ENCODE measurements around the gene PAK2.
"Not testable (repeated sequence)": the region's sequence is repeated elsewhere in the genome, so short reads cannot be mapped to it uniquely, and the experiment has no call there.

Gene PAK2

DNA sequence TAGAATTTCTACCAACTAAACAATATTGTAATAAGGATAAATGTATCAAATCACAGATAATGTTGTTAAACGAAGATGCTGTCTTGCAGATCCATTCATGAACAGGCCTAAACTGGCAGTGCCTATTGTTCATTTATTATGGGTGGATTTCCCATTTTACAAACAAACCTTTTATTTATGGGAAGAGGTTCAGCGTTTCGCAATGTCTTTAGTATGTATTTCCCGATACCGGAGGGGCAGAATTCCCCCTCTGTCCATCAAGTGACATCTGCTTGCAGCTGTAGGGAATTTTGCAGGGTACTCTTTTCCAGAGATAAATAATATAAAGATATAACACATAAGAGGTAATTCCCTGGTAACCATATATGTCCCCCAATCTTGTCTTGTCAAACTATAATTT, 33.3 kb upstream of the PAK2 start:
- Histone ChIP-seq H3K27ac (ENCODE audit: low read depth in 2 of 2, low read length in 2 of 2) (no peak overlapping the region), H3K9ac (ENCODE audit: low read depth in 1 of 2, low read length in 2 of 2) (no peak overlapping the region), H3K9me3 (ENCODE audit: control insufficient read depth in 2 of 2, low read length in 2 of 2) (no peaks in the 10 kb centered on the region), H3K4me3 (ENCODE audit: low read length in 2 of 2) (no peak overlapping the region), H3K27me3 (ENCODE audit: control insufficient read depth in 2 of 2, insufficient read depth in 2 of 2, low read length in 2 of 2) (no peaks in the 10 kb centered on the region), H3K36me3 (ENCODE audit: control insufficient read depth in 2 of 2, insufficient read depth in 2 of 2, low read length in 2 of 2) (no peaks in the 10 kb centered on the region), H3K4me1 (ENCODE audit: control insufficient read depth in 2 of 2, insufficient read depth in 2 of 2, low read length in 2 of 2) (peaks cover 1 to 2% of the 10 kb centered on the region in 2 donors)

DNA sequence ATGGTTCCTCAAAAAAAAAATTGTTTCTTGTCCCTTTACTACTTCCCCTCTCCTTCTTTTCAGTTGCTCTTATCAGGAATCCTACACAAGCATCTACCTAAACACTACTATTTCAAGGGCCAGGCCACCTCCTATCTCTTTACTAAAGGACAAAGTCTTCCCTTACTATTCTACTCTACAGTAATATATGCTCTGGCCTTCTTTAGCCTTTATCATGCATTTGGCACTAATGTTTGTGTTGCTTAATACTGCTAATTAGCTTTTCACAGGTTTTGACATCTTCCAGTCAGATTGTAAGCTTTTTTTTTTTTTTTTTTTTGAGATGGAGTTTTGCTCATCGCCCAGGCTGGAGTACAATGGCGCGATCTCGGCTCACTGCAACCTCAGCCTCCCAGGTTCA, 32.9 kb upstream of the PAK2 start:
- no peaks in the 10 kb centered on the region for H3K27me3 ChIP-seq (ENCODE audit: control insufficient read depth in 2 of 2, insufficient read depth in 2 of 2, low read length in 2 of 2)
- H3K36me3 ChIP-seq (ENCODE audit: control insufficient read depth in 2 of 2, insufficient read depth in 2 of 2, low read length in 2 of 2): no peaks in the 10 kb centered on the region
- peaks cover 5 to 6% of the 10 kb centered on the region in 2 donors for H3K4me1 ChIP-seq (ENCODE audit: control insufficient read depth in 2 of 2, insufficient read depth in 2 of 2, low read length in 2 of 2)
- no peak overlapping the region for H3K27ac ChIP-seq (ENCODE audit: low read depth in 2 of 2, low read length in 2 of 2)
- no peak overlapping the region for H3K4me3 ChIP-seq (ENCODE audit: low read length in 2 of 2)
- H3K9me3 ChIP-seq (ENCODE audit: control insufficient read depth in 2 of 2, low read length in 2 of 2): no peaks in the 10 kb centered on the region
- no peak overlapping the region for H3K9ac ChIP-seq (ENCODE audit: low read depth in 1 of 2, low read length in 2 of 2)

DNA sequence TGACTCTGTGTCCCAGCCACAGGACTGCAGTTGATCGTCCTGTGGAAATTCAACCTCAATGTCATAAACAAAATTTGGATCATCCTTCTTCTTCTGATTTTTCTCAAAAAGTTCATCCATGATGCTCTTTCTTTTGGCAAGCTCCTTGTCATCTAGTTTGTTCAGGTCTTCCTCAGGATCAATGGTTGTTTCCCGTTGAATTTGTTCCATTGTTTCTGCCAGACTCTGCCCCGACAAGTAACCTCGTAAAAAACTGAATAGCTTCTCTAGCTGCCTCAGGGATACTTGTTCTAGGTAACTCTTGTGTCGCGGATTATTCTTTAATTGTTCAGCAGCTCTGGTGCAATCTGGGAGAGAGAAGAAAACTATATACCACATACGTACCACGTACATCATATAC, 32.1 kb upstream of the PAK2 start:
- Histone ChIP-seq H3K27me3 (ENCODE audit: control insufficient read depth in 2 of 2, insufficient read depth in 2 of 2, low read length in 2 of 2) (no peaks in the 10 kb centered on the region), H3K9me3 (ENCODE audit: control insufficient read depth in 2 of 2, low read length in 2 of 2) (no peaks in the 10 kb centered on the region)

DNA sequence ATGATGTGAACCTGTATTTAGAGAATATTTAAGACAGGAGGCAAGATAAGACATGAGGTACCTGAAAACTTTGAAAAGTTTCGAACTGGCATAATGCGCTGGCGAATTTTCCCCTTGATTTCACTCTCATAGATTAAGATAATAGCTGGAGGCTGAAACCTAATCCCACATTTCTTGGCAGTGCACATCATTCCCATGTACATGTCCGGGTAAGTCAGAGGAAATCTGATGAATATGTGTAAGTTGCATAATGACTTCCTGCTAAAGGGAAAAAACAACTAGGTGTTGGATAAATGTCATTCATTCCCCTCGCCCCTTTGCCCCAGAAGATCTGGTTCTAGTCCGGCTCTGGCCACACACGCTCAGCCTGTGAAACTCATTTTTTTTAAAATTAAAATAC, 31.2 kb upstream of the PAK2 start:
- Histone ChIP-seq H3K27me3 (ENCODE audit: control insufficient read depth in 2 of 2, insufficient read depth in 2 of 2, low read length in 2 of 2) (no peaks in the 10 kb centered on the region), H3K27ac (ENCODE audit: low read depth in 2 of 2, low read length in 2 of 2) (no peak overlapping the region), H3K4me1 (ENCODE audit: control insufficient read depth in 2 of 2, insufficient read depth in 2 of 2, low read length in 2 of 2) (peaks cover 6 to 10% of the 10 kb centered on the region in 2 donors), H3K4me3 (ENCODE audit: low read length in 2 of 2) (no peak overlapping the region), H3K9me3 (ENCODE audit: control insufficient read depth in 2 of 2, low read length in 2 of 2) (no peaks in the 10 kb centered on the region), H3K36me3 (ENCODE audit: control insufficient read depth in 2 of 2, insufficient read depth in 2 of 2, low read length in 2 of 2) (no peaks in the 10 kb centered on the region), H3K9ac (ENCODE audit: low read depth in 1 of 2, low read length in 2 of 2) (no peak overlapping the region)

More for the DNA sequence above, 32.1 kb upstream of the PAK2 start:
- Histone ChIP-seq H3K36me3 (ENCODE audit: control insufficient read depth in 2 of 2, insufficient read depth in 2 of 2, low read length in 2 of 2) (no peaks in the 10 kb centered on the region), H3K4me3 (ENCODE audit: low read length in 2 of 2) (no peak overlapping the region), H3K9ac (ENCODE audit: low read depth in 1 of 2, low read length in 2 of 2) (no peak overlapping the region), H3K4me1 (ENCODE audit: control insufficient read depth in 2 of 2, insufficient read depth in 2 of 2, low read length in 2 of 2) (peaks cover 6 to 7% of the 10 kb centered on the region in 2 donors), H3K27ac (ENCODE audit: low read depth in 2 of 2, low read length in 2 of 2) (no peak overlapping the region)

DNA sequence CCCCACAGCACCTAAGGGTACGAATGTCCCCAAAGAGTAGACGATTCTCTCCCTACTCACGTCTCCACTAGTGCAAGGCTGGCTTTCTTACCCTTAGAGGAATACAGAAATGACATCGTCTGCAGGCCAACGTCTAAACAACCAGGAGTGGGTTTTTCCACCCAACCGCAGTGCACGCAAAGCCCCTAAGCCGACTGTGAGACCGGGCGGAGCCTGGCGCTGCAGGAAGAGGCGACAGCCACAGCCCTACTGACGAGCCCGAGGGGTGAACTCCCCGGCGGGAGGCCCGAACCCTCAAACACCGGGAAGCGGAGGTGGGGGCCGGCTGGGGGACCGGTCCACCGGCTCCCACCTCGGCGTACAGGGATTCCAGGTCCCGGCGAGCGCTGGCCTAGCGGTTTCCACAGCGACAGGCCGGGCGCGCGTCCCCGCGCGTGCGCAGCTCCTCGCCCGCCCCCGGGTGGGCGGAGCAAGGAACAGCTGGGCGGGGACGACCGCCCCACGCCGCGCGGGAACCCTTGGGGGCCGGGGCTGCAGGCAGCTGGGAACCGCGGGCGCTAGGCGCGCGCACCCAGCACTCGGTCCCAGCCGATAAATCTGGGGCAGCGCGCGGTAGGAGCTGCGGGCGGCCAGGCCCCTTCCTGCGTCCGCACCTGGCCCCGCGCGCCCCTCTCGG, 27.7 kb upstream of the PAK2 start, which contains the start of the genes CEP19 and PIGX:
Gene CEP19, minus strand, starts transcription at position 413 of the 676 bp plus-strand sequence. CDS start 3,593 bp downstream, outside the sequence.
Gene PIGX, plus strand, starts transcription at position 540 of the 676 bp plus-strand sequence.
- no peaks in the 10 kb centered on the region for H3K27me3 ChIP-seq (ENCODE audit: control insufficient read depth in 2 of 2, insufficient read depth in 2 of 2, low read length in 2 of 2)
- no peaks in the 10 kb centered on the region for H3K9me3 ChIP-seq (ENCODE audit: control insufficient read depth in 2 of 2, low read length in 2 of 2)
- peak within 1 kb of the TSS; percentile 78 to 93 for H3K4me3 ChIP-seq (ENCODE audit: low read length in 2 of 2)
- H3K27ac ChIP-seq (ENCODE audit: low read depth in 2 of 2, low read length in 2 of 2): peak within 1 kb of the TSS; percentile 85 to 90
- peaks cover 6 to 10% of the 10 kb centered on the region in 2 donors for H3K4me1 ChIP-seq (ENCODE audit: control insufficient read depth in 2 of 2, insufficient read depth in 2 of 2, low read length in 2 of 2)
- no peaks in the 10 kb centered on the region for H3K36me3 ChIP-seq (ENCODE audit: control insufficient read depth in 2 of 2, insufficient read depth in 2 of 2, low read length in 2 of 2)
- peak within 1 kb of the TSS; percentile 83 to 85 for H3K9ac ChIP-seq (ENCODE audit: low read depth in 1 of 2, low read length in 2 of 2)

DNA sequence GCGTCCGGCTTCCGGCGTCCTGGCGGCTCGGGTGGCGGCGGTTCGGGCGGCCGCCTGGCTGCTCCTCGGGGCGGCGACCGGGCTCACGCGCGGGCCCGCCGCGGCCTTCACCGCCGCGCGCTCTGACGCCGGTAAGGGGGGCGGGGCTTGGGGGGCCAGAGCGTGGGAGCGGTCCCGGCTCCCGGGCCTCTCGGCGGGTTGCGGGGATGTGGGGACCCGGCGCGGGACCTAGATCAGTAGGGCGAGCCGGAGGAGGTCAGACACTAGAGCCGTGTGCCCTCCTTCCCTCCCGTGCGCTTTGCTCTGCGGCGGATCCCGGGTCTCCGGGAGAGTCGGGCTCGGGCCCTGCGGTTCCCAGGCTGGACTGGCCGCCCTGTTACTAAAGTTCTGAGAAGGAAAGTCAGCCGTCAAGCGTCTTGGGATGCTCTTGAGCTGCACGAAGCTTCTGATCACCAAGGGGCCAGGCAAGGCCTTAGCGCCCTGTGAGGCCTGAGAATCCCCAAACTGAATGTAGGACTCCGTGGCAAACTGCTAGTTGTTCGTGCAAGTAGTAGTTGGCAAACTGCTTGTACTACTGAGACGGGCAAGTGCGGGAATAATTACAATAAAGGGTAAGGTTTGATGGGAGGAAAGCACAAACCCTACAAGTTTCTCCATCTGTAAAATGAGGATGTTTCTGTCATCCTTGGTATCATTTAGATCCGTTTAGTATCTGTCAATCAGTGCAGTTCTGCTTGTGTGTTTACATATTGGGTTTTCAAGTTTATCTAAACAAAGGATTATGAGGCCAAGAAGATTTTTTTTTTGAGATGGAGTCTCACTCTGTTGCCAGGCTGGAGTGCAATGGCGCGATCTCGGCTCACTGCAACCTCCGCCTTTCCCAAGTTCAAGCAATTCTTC, 26.9 kb upstream of the PAK2 start:
- Histone ChIP-seq H3K27me3 (ENCODE audit: control insufficient read depth in 2 of 2, insufficient read depth in 2 of 2, low read length in 2 of 2) (no peaks in the 10 kb centered on the region), H3K9me3 (ENCODE audit: control insufficient read depth in 2 of 2, low read length in 2 of 2) (no peaks in the 10 kb centered on the region), H3K4me3 (ENCODE audit: low read length in 2 of 2) (peak overlapping the region; percentile 78 to 93), H3K36me3 (ENCODE audit: control insufficient read depth in 2 of 2, insufficient read depth in 2 of 2, low read length in 2 of 2) (no peaks in the 10 kb centered on the region), H3K27ac (ENCODE audit: low read depth in 2 of 2, low read length in 2 of 2) (peak overlapping the region; percentile 85 to 90), H3K9ac (ENCODE audit: low read depth in 1 of 2, low read length in 2 of 2) (peak overlapping the region; percentile 83 to 85), H3K4me1 (ENCODE audit: control insufficient read depth in 2 of 2, insufficient read depth in 2 of 2, low read length in 2 of 2) (peaks cover 6 to 10% of the 10 kb centered on the region in 2 donors)

DNA sequence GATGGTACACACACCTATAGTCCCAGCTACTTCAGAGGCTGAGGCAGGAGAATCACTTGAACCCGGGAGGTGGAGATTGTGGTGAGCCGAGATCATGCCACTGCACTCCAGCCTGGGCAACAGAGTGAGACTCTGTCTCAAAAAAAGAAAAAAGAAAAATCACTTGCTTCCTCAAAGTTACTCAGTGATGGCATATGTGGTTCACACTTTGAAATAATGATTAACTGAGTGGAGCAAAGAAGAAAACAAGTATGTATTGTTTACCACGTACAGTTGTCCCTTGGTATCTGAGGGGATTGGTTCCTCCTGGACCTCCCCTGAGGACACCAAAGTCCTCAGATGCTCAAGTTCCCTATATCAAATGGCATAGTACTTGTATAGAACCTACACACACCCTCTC, 22.5 kb upstream of the PAK2 start:
- H3K4me3 ChIP-seq (ENCODE audit: low read length in 2 of 2); H3K27me3 ChIP-seq (ENCODE audit: control insufficient read depth in 2 of 2, insufficient read depth in 2 of 2, low read length in 2 of 2); H3K9me3 ChIP-seq (ENCODE audit: control insufficient read depth in 2 of 2, low read length in 2 of 2); H3K4me1 ChIP-seq (ENCODE audit: control insufficient read depth in 2 of 2, insufficient read depth in 2 of 2, low read length in 2 of 2); H3K27ac ChIP-seq (ENCODE audit: low read depth in 2 of 2, low read length in 2 of 2); H3K9ac ChIP-seq (ENCODE audit: low read depth in 1 of 2, low read length in 2 of 2); H3K36me3 ChIP-seq (ENCODE audit: control insufficient read depth in 2 of 2, insufficient read depth in 2 of 2, low read length in 2 of 2): not testable (repeated sequence)

DNA sequence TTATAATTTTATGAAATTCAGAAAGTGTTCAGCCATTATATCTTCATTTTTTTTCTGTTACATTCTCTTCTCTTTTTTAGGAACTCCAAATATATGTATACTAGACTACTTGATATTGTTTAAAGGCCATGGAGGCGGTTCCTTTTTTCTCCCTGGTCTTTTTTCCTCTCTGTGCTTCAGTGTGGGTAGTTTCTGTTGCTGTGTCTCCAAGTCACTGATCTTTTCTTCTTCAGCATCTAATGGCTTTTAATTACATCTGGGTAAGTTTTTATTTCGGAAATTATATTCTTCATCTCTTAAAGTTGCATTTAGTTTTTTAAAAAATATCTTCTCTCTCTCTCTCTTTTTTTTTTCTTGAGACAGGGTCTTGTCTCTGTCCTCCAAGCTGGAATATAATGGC, 18.6 kb upstream of the PAK2 start:
- H3K9ac ChIP-seq (ENCODE audit: low read depth in 1 of 2, low read length in 2 of 2): no peak overlapping the region
- H3K27me3 ChIP-seq (ENCODE audit: control insufficient read depth in 2 of 2, insufficient read depth in 2 of 2, low read length in 2 of 2): no peaks in the 10 kb centered on the region
- H3K4me3 ChIP-seq (ENCODE audit: low read length in 2 of 2): no peak overlapping the region
- H3K9me3 ChIP-seq (ENCODE audit: control insufficient read depth in 2 of 2, low read length in 2 of 2): no peaks in the 10 kb centered on the region
- H3K36me3 ChIP-seq (ENCODE audit: control insufficient read depth in 2 of 2, insufficient read depth in 2 of 2, low read length in 2 of 2): peaks cover 0 to 2% of the 10 kb centered on the region in 2 donors
- H3K4me1 ChIP-seq (ENCODE audit: control insufficient read depth in 2 of 2, insufficient read depth in 2 of 2, low read length in 2 of 2): no peaks in the 10 kb centered on the region
- no peak overlapping the region for H3K27ac ChIP-seq (ENCODE audit: low read depth in 2 of 2, low read length in 2 of 2)

DNA sequence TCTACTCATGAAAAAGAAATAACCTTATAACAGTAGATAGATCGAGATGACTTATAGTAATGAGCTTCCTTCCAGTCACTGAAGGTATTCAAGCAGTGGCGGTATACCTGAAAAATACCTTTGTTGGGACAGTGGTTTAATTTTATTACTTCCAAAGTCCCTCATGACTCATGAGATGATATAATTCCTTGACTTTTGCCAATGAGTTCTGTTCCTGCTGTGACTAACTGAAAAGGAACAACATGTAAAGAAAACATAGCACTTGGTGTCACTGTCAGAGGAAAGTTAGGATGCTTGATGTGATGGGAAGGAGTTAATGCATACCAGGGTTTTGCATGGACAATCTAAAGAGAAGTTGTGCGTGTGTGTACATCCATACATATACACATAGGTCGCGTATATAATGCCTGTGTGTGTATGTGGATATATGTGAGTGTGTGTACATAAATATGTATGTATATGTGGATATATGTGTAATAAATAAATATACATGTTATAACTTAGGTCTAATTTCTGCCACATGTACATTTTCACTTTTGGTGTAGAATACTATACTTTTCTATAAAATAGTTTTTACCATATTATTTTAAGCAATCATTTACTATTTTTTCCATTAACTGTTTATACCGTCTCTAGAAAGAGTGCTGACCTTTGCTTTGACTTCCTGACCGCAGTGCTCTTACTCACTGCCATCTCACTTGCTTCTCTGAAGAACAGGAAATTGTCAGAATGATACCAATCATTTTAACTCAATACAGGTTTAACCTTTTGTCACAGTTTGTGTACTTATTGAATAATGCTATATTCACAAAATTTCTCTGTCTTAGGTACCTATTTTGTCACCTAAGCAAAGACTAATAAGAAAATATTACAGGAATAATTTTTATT, 12.6 kb upstream of the PAK2 start:
- Histone ChIP-seq H3K27ac (ENCODE audit: low read depth in 2 of 2, low read length in 2 of 2) (peak overlapping the region in 1 of 2 donors; percentile 43), H3K4me1 (ENCODE audit: control insufficient read depth in 2 of 2, insufficient read depth in 2 of 2, low read length in 2 of 2) (peaks cover 5 to 6% of the 10 kb centered on the region in 2 donors), H3K9ac (ENCODE audit: low read depth in 1 of 2, low read length in 2 of 2) (no peak overlapping the region), H3K4me3 (ENCODE audit: low read length in 2 of 2) (no peak overlapping the region), H3K36me3 (ENCODE audit: control insufficient read depth in 2 of 2, insufficient read depth in 2 of 2, low read length in 2 of 2) (peaks cover 2% of the 10 kb centered on the region in 2 donors), H3K9me3 (ENCODE audit: control insufficient read depth in 2 of 2, low read length in 2 of 2) (no peaks in the 10 kb centered on the region), H3K27me3 (ENCODE audit: control insufficient read depth in 2 of 2, insufficient read depth in 2 of 2, low read length in 2 of 2) (no peaks in the 10 kb centered on the region)

Measured in mucosa of rectum (tissue), 2 donors.